Loucy (cell line): ENCODE measurements around the gene AGMAT.

ENCODE experiments used
- H2AFZ ChIP-seq: fragments of 200-600 bp; sonication (generic); 2 replicates; pipeline ENCODE4 v1.6.0; 2016; ENCODE audit warnings: antibody characterized with exemption, mild to moderate bottlenecking, low read length, moderate library complexity
- H3F3A ChIP-seq: fragments of 200-600 bp; 2 replicates; pipeline ENCODE4 v1.6.0; 2016; ENCODE audit warnings: antibody characterized with exemption, low read depth, mild to moderate bottlenecking
- H3K27me3 ChIP-seq: fragments of 200-600 bp; sonication (generic); 2 replicates; pipeline ENCODE4 v1.6.1; 2014; ENCODE audit warnings: low read length, mild to moderate bottlenecking; ENCODE audit not compliant: insufficient read depth, poor library complexity, severe bottlenecking
- H3K36me3 ChIP-seq: fragments of 200-600 bp; sonication (generic); 2 replicates; pipeline ENCODE4 v1.6.1; 2016; ENCODE audit warnings: low read length; ENCODE audit not compliant: insufficient read depth
- H3K4me1 ChIP-seq: fragments of 200-600 bp; sonication (generic); 2 replicates; pipeline ENCODE4 v1.5.1; 2014; ENCODE audit warnings: low read length, mild to moderate bottlenecking; ENCODE audit not compliant: insufficient read depth, poor library complexity, severe bottlenecking
- H3K4me2 ChIP-seq: fragments of 200-600 bp; sonication (generic); 2 replicates; pipeline ENCODE4 v1.6.0; 2014; ENCODE audit warnings: antibody characterized with exemption, low read length, low read depth, mild to moderate bottlenecking; ENCODE audit not compliant: poor library complexity, severe bottlenecking
- H3K4me3 ChIP-seq: fragments of 200-600 bp; sonication (generic); 2 replicates; pipeline ENCODE4 v1.5.1; 2014; ENCODE audit warnings: low read length, mild to moderate bottlenecking, mixed read lengths; ENCODE audit not compliant: poor library complexity, severe bottlenecking
- H3K79me2 ChIP-seq: fragments of 200-600 bp; sonication (generic); 2 replicates; pipeline ENCODE4 v1.6.1; 2014; ENCODE audit warnings: low read length; ENCODE audit not compliant: insufficient read depth
- H3K9ac ChIP-seq: fragments of 200-600 bp; sonication (generic); 2 replicates; pipeline ENCODE4 v1.6.0; 2014; ENCODE audit warnings: mild to moderate bottlenecking, low read depth, low read length, moderate library complexity; ENCODE audit not compliant: poor library complexity, severe bottlenecking
- H3K9me2 ChIP-seq: fragments of 200-600 bp; sonication (generic); replicated peaks from 2 replicates; pipeline ENCODE4 v1.6.1; 2016; ENCODE audit warnings: low read depth, low read length, mixed read lengths
- H3K9me3 ChIP-seq: fragments of 200-600 bp; sonication (generic); 2 replicates; pipeline ENCODE4 v1.6.1; 2014; ENCODE audit warnings: mild to moderate bottlenecking, antibody characterized with exemption, low read length, low read depth; ENCODE audit not compliant: insufficient read depth
- H4K20me1 ChIP-seq: fragments of 200-600 bp; sonication (generic); 2 replicates; pipeline ENCODE4 v1.6.0; 2014; ENCODE audit warnings: antibody characterized with exemption, low read length, mild to moderate bottlenecking; ENCODE audit not compliant: insufficient read depth, poor library complexity, severe bottlenecking
- CTCF ChIP-seq: fragments of 200-600 bp; sonication (generic); conservative IDR thresholded peaks from 2 replicates; pipeline ENCODE4 v1.5.1; 2014; ENCODE audit warnings: mild to moderate bottlenecking, antibody characterized with exemption, low read length
- EZH2phosphoT487 ChIP-seq: fragments of 200-600 bp; IDR thresholded peaks from 2 replicates; pipeline ENCODE4 v1.6.1; 2018; ENCODE audit warnings: antibody characterized with exemption, mild to moderate bottlenecking, moderate library complexity, borderline replicate concordance

AGMAT gene

GRCh38 chr1:15575549-15576150, 9.2 kb downstream of the AGMAT start:
- Histone ChIP-seq H3K79me2 (no peaks in the 10 kb centered on the region), H3K9me2 (no peaks in the 10 kb centered on the region), H3K9ac (no peak overlapping the region), H3K4me3 (no peak overlapping the region), H3K4me1 (peaks cover 18% of the 10 kb centered on the region), H4K20me1 (no peaks in the 10 kb centered on the region), H3K27me3 (no peaks in the 10 kb centered on the region), H2AFZ (no peak overlapping the region), H3K36me3 (no peaks in the 10 kb centered on the region), H3K4me2 (no peak overlapping the region), H3K9me3 (no peaks in the 10 kb centered on the region), H3F3A (no peaks in the 10 kb centered on the region)
- TF ChIP-seq CTCF, result no peak
- TF ChIP-seq EZH2phosphoT487, result no peak

- no peaks in the 10 kb centered on the region for H3K9me2 ChIP-seq
- peaks cover 18% of the 10 kb centered on the region for H3K4me1 ChIP-seq
- no peaks in the 10 kb centered on the region for H3F3A ChIP-seq
- no peaks in the 10 kb centered on the region for H3K9me3 ChIP-seq
- H3K4me3 ChIP-seq, result no peak overlapping the region
- H2AFZ ChIP-seq, result no peak overlapping the region
- no peak overlapping the region for H3K9ac ChIP-seq
- no peak overlapping the region for H3K4me2 ChIP-seq
- H3K79me2 ChIP-seq, result no peaks in the 10 kb centered on the region
- no peaks in the 10 kb centered on the region for H4K20me1 ChIP-seq
- no peak for TF ChIP-seq EZH2phosphoT487
- TF ChIP-seq CTCF, result no peak
- H3K36me3 ChIP-seq, result no peaks in the 10 kb centered on the region
- H3K27me3 ChIP-seq, result no peaks in the 10 kb centered on the region
These were observed 10.1 kb downstream of the AGMAT start for GRCh38 chr1:15574741-15575140.

- H3K4me2 ChIP-seq, result no peak overlapping the region
- H3K9ac ChIP-seq, result no peak overlapping the region
- no peaks in the 10 kb centered on the region for H3K27me3 ChIP-seq
- H3K9me2 ChIP-seq, result no peaks in the 10 kb centered on the region
- H3K4me1 ChIP-seq, result peaks cover 5% of the 10 kb centered on the region
- H3K9me3 ChIP-seq, result no peaks in the 10 kb centered on the region
- no peaks in the 10 kb centered on the region for H4K20me1 ChIP-seq
- H3K4me3 ChIP-seq, result no peak overlapping the region
- no peak for TF ChIP-seq CTCF
- TF ChIP-seq EZH2phosphoT487, result no peak
- H2AFZ ChIP-seq, result no peak overlapping the region
- H3K79me2 ChIP-seq, result no peaks in the 10 kb centered on the region
- no peaks in the 10 kb centered on the region for H3F3A ChIP-seq
- no peaks in the 10 kb centered on the region; the same call in 1 of the 2 replicates for H3K36me3 ChIP-seq
These were observed 11.4 kb downstream of the AGMAT start for GRCh38 chr1:15573477-15573876.
